Measurements from ENCODE around the gene SFRP2.

DNA sequence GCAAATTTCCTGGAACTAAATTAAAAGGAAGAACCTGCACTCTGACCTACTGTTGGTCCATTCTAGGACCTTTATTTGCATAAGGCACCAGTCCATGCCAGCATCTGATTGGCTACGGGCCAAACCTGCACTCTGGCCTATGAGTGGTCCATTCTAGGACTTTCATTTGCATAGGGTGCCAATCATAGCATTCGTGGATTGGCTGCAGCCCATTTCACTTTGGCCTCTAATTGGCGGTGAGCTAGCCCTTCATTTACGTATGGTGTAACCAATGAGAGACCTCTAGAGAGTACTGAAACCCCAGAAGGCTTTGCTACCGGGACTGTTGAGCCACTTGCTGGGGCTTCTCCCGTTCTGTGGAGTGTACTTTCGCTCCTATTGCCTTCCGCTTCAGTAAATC is 23.0 kb downstream of the SFRP2 start:
- TF ChIP-seq GATA3 (IDR thresholded peaks at IDR 0.05; ENCODE audit: low read depth, low read length) = no peak
- no peak for TF ChIP-seq GATA2 (IDR thresholded peaks at IDR 0.05; ENCODE audit: low read depth, low read length)

Measured in SH-SY5Y (cell line).